K562 (cell line): ENCODE measurements around the gene PAQR6. TPM values are rescaled to one million over a fixed set of nuclear protein-coding genes. Genes with fewer than 3 reads are reported as not detected.
A peak's percentile ranks its signal among the peaks of the same experiment; 100 is the strongest.

Source experiments
- BCOR ChIP-seq: fragments of 450-650 bp; IDR thresholded peaks from 2 replicates; pipeline ENCODE4 v1.6.1; 2016
- BRD9 ChIP-seq: fragments of 450-650 bp; IDR thresholded peaks from 2 replicates; pipeline ENCODE4 v1.6.1; 2018; ENCODE audit warnings: low read depth; ENCODE audit not compliant: partially characterized antibody
- HNRNPK ChIP-seq: fragments of 200-400 bp; formaldehyde crosslinking; IDR thresholded peaks from one replicate; pipeline ENCODE4 v1.6.1; 2018; ENCODE audit warnings: mild to moderate bottlenecking, low read depth, low read length; ENCODE audit not compliant: poor library complexity, severe bottlenecking
- JUN ChIP-seq, 2 experiments: sonication (generic) in 1 of 2; formaldehyde crosslinking in 1 of 2; IDR thresholded peaks; 2 replicates each; pipeline versions ENCODE4 v1.6.1 to v1.8.0; 2012 to 2022; ENCODE audit warnings: borderline replicate concordance in 2 of 2, mild to moderate bottlenecking in 2 of 2, improper control_type of control experiment in 1 of 2, low read depth in 1 of 2, low read length in 1 of 2, missing genetic modification reagents in 1 of 2
- KLF13 ChIP-seq: fragments of 450-650 bp; IDR thresholded peaks from 2 replicates; pipeline ENCODE4 v1.6.1; 2016; ENCODE audit warnings: missing genetic modification characterization, low read depth, mild to moderate bottlenecking, missing compliant biosample characterization, moderate library complexity, borderline replicate concordance
- MEF2A ChIP-seq: IDR thresholded peaks from 2 replicates; pipeline ENCODE4 v1.6.1; 2011; ENCODE audit warnings: low read depth, mild to moderate bottlenecking, low read length, moderate library complexity; ENCODE audit not compliant: control insufficient read depth
- MTA3 ChIP-seq: fragments of 450-650 bp; formaldehyde crosslinking; IDR thresholded peaks from 2 replicates; pipeline ENCODE4 v1.6.1; 2017; ENCODE audit warnings: mild to moderate bottlenecking, borderline replicate concordance
- NCOA1 ChIP-seq: fragments of 450-650 bp; IDR thresholded peaks from 2 replicates; pipeline ENCODE4 v1.6.1; 2016; ENCODE audit warnings: low read depth
- NFATC3 ChIP-seq: fragments of 450-650 bp; IDR thresholded peaks from 2 replicates; pipeline ENCODE4 v1.6.1; 2017; ENCODE audit warnings: mild to moderate bottlenecking
- NKRF ChIP-seq: fragments of 450-650 bp; IDR thresholded peaks from 2 replicates; pipeline ENCODE4 v1.6.1; 2016; ENCODE audit warnings: borderline replicate concordance
- RAD21 ChIP-seq, 2 experiments: fragments of 250-450 bp in 1 of 2; fragments of 450-650 bp in 1 of 2; sonication (Bioruptor Pico) in 1 of 2; formaldehyde crosslinking in 1 of 2; IDR thresholded peaks in 1 of 2; conservative IDR thresholded peaks in 1 of 2; 2 replicates each; pipeline versions ENCODE4 v1.4.0 to v1.8.0; 2020 to 2022; ENCODE audit warnings: mild to moderate bottlenecking in 2 of 2, moderate library complexity in 1 of 2
- RFX1 ChIP-seq: fragments of 450-650 bp; IDR thresholded peaks from 2 replicates; pipeline ENCODE4 v1.6.1; 2016; ENCODE audit warnings: mild to moderate bottlenecking, moderate library complexity
- STAT6 ChIP-seq: sonication (generic); formaldehyde crosslinking; IDR thresholded peaks from 2 replicates; pipeline ENCODE4 v1.8.1; 2023; ENCODE audit warnings: mild to moderate bottlenecking, missing genetic modification reagents
- TRIM24 ChIP-seq, 2 experiments: fragments of 450-650 bp; IDR thresholded peaks; 2 replicates each; pipeline ENCODE4 v1.6.1; 2016
- ZNF263 ChIP-seq: sonication (generic); formaldehyde crosslinking; IDR thresholded peaks from 2 replicates; pipeline ENCODE4 v1.8.0; 2022; ENCODE audit warnings: mild to moderate bottlenecking, missing genetic modification reagents, borderline replicate concordance
- ZNF586 ChIP-seq: fragments of 450-650 bp; formaldehyde crosslinking; conservative IDR thresholded peaks from 2 replicates; pipeline ENCODE4 v1.4.0; 2020; ENCODE audit warnings: mild to moderate bottlenecking, moderate library complexity
- polyA plus RNA-seq, 8 experiments: library from polyadenylated mRNA; depleted of rRNA in 4 of 8; stranded (reverse) in 5 of 8; unstranded in 3 of 8; fragments of >200 nt; fragmentation: Nextera tagmentation in 2 of 8; fragmentation: Illumina TruSeq in 1 of 8; extraction: Ambion mirVana in 2 of 8; extraction: Trizol in 1 of 8; gene quantifications; 2 replicates each; pipeline versions ENCODE4 v1.2.1 to v1.2.3, GENCODE V29; 2011 to 2014; ENCODE audit warnings: inconsistent platforms in 1 of 8, missing spikeins in 1 of 8
- total RNA-seq, 7 experiments: library from RNA; depleted of rRNA in 6 of 7; stranded (reverse); fragments of >200 nt in 6 of 7; fragmentation: Illumina TruSeq in 2 of 7; extraction: Trizol in 2 of 7; gene quantifications; 2 replicates each; pipeline versions ENCODE4 v1.2.1 to v1.2.3, GENCODE V29; 2011 to 2021; ENCODE audit warnings: low replicate concordance in 1 of 7
- TF ChIP-seq, protein P1 (sequence below): fragments of 250-450 bp; sonication (Bioruptor Pico); IDR thresholded peaks from 2 replicates; pipeline ENCODE4 v1.8.0; 2021; ENCODE audit warnings: moderate library complexity, mild to moderate bottlenecking, inconsistent platforms
- TF ChIP-seq, protein P2 (sequence below), 2 experiments: fragments of 450-650 bp; conservative IDR thresholded peaks; 2 replicates each; pipeline ENCODE4 v1.6.1; 2017; ENCODE audit warnings: mild to moderate bottlenecking in 2 of 2, moderate library complexity in 2 of 2
- TF ChIP-seq, protein P3 (sequence below): fragments of 200-800 bp; sonication (Bioruptor generic); IDR thresholded peaks from 2 replicates; pipeline ENCODE4 v1.6.1; 2017; ENCODE audit warnings: missing genetic modification characterization, missing compliant biosample characterization

The PAQR6 gene
- total and polyA plus RNA-seq, 9 of the 15 experiments (the other 6 are each of a cell fraction or from before 2014, with no cell fraction given) = 0.07 to 1.8 (median 0.62) TPM

DNA sequence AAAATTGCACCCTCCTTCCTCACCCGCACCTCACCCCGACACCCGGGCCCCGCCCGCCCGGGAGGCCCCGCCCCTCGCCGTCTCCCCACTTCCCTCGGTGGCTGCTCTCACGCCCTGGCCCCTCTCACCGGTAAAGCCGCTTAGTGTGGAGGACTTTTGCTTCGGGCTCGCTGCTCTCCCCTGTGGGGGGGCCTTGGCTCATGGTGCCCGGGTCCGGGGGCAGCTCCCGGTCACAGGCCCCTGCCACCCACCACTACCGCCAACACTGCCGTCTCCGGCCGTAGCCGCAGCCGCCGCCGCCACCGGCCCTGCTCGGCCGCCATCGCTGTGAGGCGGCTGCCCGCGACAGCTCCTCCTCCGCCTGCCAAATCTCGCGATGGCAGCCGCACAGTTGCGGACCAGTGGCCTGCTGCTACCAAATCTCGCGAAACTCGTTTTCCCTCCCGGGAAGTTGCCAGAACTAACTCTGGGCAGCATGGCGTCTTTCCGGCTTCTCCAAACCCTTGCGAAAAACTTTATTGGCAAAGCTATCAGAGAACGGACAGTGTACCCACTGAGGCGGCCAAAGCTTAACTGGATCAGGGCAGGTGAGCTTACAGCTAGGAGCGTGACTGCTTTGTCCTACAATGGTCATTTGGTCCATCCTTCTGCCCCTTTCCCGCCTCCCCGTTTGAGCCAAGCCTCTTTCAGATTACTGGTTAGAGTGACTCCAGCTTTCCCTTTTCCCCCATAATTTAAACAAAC is 34.8 kb upstream of the PAQR6 start, which contains the start of gene SMG5 (continued):
- TF ChIP-seq RAD21 (CRISPR knock-in tag; conservative IDR thresholded peaks at IDR 0.05 in 1 of 2, IDR thresholded peaks at IDR 0.05 in 1 of 2) (no peak), STAT6 (0 out of 2 replicates have a peak, but pooled peaks have one; percentile 66), BRD9 (no peak), HNRNPK (no peak), RFX1 (no peak), ZNF263 (CRISPR knock-in tag) (no peak), BCOR (no peak), NCOA1 (no peak), MEF2A (peak; percentile 67), NKRF (peak; percentile 65; the same call in 1 of the 2 replicates), TRIM24 (IDR thresholded peaks at IDR 0.05) (no peak), KLF13 (tag) (peak; percentile 76), ZNF586 (CRISPR knock-in tag) (no peak), JUN (IDR thresholded peaks at IDR 0.05; ENCODE audit: borderline replicate concordance, low read depth, low read length) (peak; percentile 53; the same call in 1 of the 2 replicates), JUN (CRISPR knock-in tag; IDR thresholded peaks at IDR 0.05; ENCODE audit: borderline replicate concordance) (no peak), MTA3 (peak; percentile 89), NFATC3 (no peak)
- TF ChIP-seq, protein P1, sequence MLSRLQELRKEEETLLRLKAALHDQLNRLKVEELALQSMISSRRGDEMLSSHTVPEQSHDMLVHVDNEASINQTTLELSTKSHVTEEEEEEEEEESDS (CRISPR knock-in tag) = no peak
- TF ChIP-seq, protein P2, sequence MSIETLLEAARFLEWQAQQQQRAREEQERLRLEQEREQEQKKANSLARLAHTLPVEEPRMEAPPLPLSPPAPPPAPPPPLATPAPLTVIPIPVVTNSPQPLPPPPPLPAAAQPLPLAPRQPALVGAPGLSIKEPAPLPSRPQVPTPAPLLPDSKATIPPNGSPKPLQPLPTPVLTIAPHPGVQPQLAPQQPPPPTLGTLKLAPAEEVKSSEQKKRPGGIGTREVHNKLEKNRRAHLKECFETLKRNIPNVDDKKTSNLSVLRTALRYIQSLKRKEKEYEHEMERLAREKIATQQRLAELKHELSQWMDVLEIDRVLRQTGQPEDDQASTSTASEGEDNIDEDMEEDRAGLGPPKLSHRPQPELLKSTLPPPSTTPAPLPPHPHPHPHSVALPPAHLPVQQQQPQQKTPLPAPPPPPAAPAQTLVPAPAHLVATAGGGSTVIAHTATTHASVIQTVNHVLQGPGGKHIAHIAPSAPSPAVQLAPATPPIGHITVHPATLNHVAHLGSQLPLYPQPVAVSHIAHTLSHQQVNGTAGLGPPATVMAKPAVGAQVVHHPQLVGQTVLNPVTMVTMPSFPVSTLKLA (conservative IDR thresholded peaks at IDR 0.05) = peak; percentile 84 to 89
- TF ChIP-seq, protein P3, sequence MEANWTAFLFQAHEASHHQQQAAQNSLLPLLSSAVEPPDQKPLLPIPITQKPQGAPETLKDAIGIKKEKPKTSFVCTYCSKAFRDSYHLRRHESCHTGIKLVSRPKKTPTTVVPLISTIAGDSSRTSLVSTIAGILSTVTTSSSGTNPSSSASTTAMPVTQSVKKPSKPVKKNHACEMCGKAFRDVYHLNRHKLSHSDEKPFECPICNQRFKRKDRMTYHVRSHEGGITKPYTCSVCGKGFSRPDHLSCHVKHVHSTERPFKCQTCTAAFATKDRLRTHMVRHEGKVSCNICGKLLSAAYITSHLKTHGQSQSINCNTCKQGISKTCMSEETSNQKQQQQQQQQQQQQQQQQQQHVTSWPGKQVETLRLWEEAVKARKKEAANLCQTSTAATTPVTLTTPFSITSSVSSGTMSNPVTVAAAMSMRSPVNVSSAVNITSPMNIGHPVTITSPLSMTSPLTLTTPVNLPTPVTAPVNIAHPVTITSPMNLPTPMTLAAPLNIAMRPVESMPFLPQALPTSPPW = peak; percentile 89
